ENCODE results near the gene ZNF593. TPM values are rescaled to one million over a fixed set of nuclear protein-coding genes. Genes with fewer than 3 reads are reported as not detected.

Gene ZNF593
- polyA plus RNA-seq, 1 donor (not counting 4 experiments of a cell fraction or from before 2014, with no cell fraction given) = 26.0 TPM

DNA sequence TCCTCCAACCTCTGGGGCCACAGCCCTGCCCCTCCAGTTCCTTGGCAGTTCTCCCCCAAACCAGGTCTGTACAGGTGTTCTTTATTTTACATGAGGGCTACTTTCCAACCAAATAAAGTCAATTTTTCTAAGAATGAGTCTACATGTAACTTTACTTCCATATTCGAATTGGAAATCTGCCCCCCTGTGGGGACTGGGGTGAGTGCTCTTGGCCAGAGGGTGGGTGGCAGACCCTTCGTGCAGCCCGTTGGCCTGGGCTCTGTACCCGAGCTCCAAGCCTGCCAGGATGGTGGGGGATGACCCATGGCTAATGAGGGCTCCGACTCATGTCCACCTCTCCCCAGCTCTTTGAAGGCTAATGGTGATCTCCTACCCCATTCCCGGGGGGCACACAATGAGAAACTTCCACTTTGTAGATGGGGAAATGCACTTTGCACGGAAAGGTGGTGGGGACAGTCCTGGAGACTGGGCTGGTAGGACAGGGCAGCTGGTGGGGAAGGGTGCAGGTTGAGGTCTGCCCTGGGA, 20.1 kb downstream of the ZNF593 start:
- H3K4me3 ChIP-seq (ENCODE audit: control insufficient read depth in 2 of 3, extremely low read depth in 1 of 3, insufficient read depth in 2 of 3, low read depth in 1 of 3, low read length in 3 of 3) = no peak overlapping the region
- H2AFZ ChIP-seq (ENCODE audit: control insufficient read depth, low read length) = no peak overlapping the region
- H3K27ac ChIP-seq (ENCODE audit: control insufficient read depth, insufficient read depth, low read length) = no peak overlapping the region
- H3K27me3 ChIP-seq (ENCODE audit: control insufficient read depth, extremely low read depth, insufficient read depth, low read length) = no peaks in the 10 kb centered on the region
- H3K79me2 ChIP-seq (ENCODE audit: control insufficient read depth, insufficient read depth, low read length) = no peaks in the 10 kb centered on the region
- dilution Hi-C loops (cut with MboI; ENCODE audit: extremely low pct_ligation_motif_present, low sequenced_read_pairs) = no loop called here
- H3K36me3 ChIP-seq (ENCODE audit: control insufficient read depth in 2 of 2, extremely low read depth in 1 of 2, insufficient read depth in 2 of 2, low read length in 2 of 2) = peaks cover 18 to 24% of the 10 kb centered on the region in 2 experiments
- no peak overlapping the region for H3K9ac ChIP-seq (ENCODE audit: control insufficient read depth, extremely low read depth, insufficient read depth, low read length)
- no peak for FAIRE-seq
- no peaks in the 10 kb centered on the region for H3K4me1 ChIP-seq (ENCODE audit: control insufficient read depth, extremely low read depth, insufficient read depth, low read length)
- no peak for DNase-seq (ENCODE audit: low read depth, low spot score)
- H3K9me3 ChIP-seq (ENCODE audit: control insufficient read depth, low read depth, low read length) = no peaks in the 10 kb centered on the region
- H4K20me1 ChIP-seq (ENCODE audit: control insufficient read depth, extremely low read depth, insufficient read depth, low read length) = no peaks in the 10 kb centered on the region
- no peak for TF ChIP-seq EZH2 (IDR thresholded peaks at IDR 0.05; ENCODE audit: low read length)
- TF ChIP-seq, protein P1, sequence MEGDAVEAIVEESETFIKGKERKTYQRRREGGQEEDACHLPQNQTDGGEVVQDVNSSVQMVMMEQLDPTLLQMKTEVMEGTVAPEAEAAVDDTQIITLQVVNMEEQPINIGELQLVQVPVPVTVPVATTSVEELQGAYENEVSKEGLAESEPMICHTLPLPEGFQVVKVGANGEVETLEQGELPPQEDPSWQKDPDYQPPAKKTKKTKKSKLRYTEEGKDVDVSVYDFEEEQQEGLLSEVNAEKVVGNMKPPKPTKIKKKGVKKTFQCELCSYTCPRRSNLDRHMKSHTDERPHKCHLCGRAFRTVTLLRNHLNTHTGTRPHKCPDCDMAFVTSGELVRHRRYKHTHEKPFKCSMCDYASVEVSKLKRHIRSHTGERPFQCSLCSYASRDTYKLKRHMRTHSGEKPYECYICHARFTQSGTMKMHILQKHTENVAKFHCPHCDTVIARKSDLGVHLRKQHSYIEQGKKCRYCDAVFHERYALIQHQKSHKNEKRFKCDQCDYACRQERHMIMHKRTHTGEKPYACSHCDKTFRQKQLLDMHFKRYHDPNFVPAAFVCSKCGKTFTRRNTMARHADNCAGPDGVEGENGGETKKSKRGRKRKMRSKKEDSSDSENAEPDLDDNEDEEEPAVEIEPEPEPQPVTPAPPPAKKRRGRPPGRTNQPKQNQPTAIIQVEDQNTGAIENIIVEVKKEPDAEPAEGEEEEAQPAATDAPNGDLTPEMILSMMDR (optimal IDR thresholded peaks at IDR 0.05 in 1 of 3, IDR thresholded peaks at IDR 0.05 in 1 of 3, conservative IDR thresholded peaks at IDR 0.05 in 1 of 3; ENCODE audit: extremely low read depth in 1 of 3, insufficient read depth in 2 of 3, low read length in 3 of 3) = no peak
- no peak overlapping the region for H3K4me2 ChIP-seq (ENCODE audit: control insufficient read depth, extremely low read depth, insufficient read depth, low read depth, low read length)
- H3K9me1 ChIP-seq (ENCODE audit: control insufficient read depth, extremely low read depth, insufficient read depth, low read length) = no peaks in the 10 kb centered on the region

DNA sequence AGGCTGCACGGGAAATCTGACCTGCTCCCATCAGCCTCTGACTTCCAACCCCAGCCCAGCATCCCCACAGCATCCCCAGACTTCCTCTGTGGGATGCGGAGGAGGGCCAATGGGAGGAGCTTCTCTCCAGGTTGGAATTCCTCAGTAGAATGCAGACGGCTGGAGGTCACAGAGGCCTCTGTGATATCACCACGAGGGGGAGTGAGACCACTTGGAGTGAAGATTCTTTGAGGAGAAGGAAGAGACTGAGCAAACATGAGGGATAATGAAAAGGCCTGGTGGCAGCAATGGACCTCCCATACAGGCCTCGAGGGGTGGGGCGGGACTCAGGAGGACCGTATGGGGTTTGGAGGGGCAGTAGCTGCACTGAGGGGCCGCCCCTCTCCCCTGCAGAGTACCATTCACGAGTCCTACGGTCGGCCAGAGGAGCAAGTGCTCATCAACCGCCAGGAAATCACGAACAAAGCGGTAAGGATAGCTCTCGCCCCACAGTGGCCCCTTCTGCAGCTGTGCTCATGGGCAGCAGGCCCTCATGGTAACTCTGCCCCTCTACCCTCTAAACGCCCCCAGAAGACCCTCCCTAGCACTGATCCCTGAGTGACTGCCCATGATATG, 20.8 kb downstream of the ZNF593 start, which contains the start of gene CATSPER4:
Gene CATSPER4 (plus strand): TSS at position 230 of the 615 bp plus-strand sequence. CDS start 26 bp downstream, at position 256.
- FAIRE-seq = no peak
- Histone ChIP-seq H2AFZ (ENCODE audit: control insufficient read depth, low read length) (no peak within 1 kb of the TSS), H3K4me2 (ENCODE audit: control insufficient read depth, extremely low read depth, insufficient read depth, low read depth, low read length) (no peak within 1 kb of the TSS), H4K20me1 (ENCODE audit: control insufficient read depth, extremely low read depth, insufficient read depth, low read length) (no peaks in the 10 kb centered on the region), H3K4me1 (ENCODE audit: control insufficient read depth, extremely low read depth, insufficient read depth, low read length) (no peaks in the 10 kb centered on the region), H3K27ac (ENCODE audit: control insufficient read depth, insufficient read depth, low read length) (no peak within 1 kb of the TSS), H3K4me3 (ENCODE audit: control insufficient read depth in 2 of 3, extremely low read depth in 1 of 3, insufficient read depth in 2 of 3, low read depth in 1 of 3, low read length in 3 of 3) (no peak within 1 kb of the TSS), H3K9me3 (ENCODE audit: control insufficient read depth, low read depth, low read length) (no peaks in the 10 kb centered on the region), H3K36me3 (ENCODE audit: control insufficient read depth in 2 of 2, extremely low read depth in 1 of 2, insufficient read depth in 2 of 2, low read length in 2 of 2) (peaks cover 18 to 23% of the 10 kb centered on the region in 2 experiments), H3K9ac (ENCODE audit: control insufficient read depth, extremely low read depth, insufficient read depth, low read length) (no peak within 1 kb of the TSS), H3K79me2 (ENCODE audit: control insufficient read depth, insufficient read depth, low read length) (no peaks in the 10 kb centered on the region), H3K27me3 (ENCODE audit: control insufficient read depth, extremely low read depth, insufficient read depth, low read length) (no peaks in the 10 kb centered on the region), H3K9me1 (ENCODE audit: control insufficient read depth, extremely low read depth, insufficient read depth, low read length) (no peaks in the 10 kb centered on the region)
- TF ChIP-seq, protein P1 (optimal IDR thresholded peaks at IDR 0.05 in 1 of 3, IDR thresholded peaks at IDR 0.05 in 1 of 3, conservative IDR thresholded peaks at IDR 0.05 in 1 of 3; ENCODE audit: extremely low read depth in 1 of 3, insufficient read depth in 2 of 3, low read length in 3 of 3) = peak in 2 of 3 experiments; percentile 11 to 22
- TF ChIP-seq EZH2 (IDR thresholded peaks at IDR 0.05; ENCODE audit: low read length) = no peak
- DNase-seq (ENCODE audit: low read depth, low spot score) = no peak
- dilution Hi-C loops (cut with MboI; ENCODE audit: extremely low pct_ligation_motif_present, low sequenced_read_pairs) = no loop called here

All from keratinocyte (primary cell).